Keratinocyte (primary cell): Measurements from ENCODE around the gene AMZ1. TPM values are rescaled to one million over a fixed set of nuclear protein-coding genes. Genes with fewer than 3 reads are reported as not detected.

Source experiments
- DNase-seq: peaks from one replicate; pipeline ENCODE4 v3.0.0-alpha.2; 2011; ENCODE audit warnings: low read depth, missing footprints, low spot score
- FAIRE-seq: peaks from 2 replicates; lab custom pipeline; 2011; peaks lifted over from hg19 to GRCh38; lab: Jason Lieb, UNC
- H2AFZ ChIP-seq: 2 replicates; pipeline ENCODE4 v1.6.0; 2012; ENCODE audit warnings: low read length, control low read depth, inconsistent platforms; ENCODE audit not compliant: control insufficient read depth
- H3K27ac ChIP-seq: 2 replicates; pipeline ENCODE4 v1.5.1; 2011; ENCODE audit warnings: low read length; ENCODE audit not compliant: control insufficient read depth, insufficient read depth
- H3K27me3 ChIP-seq: 3 replicates; pipeline ENCODE4 v1.6.0; 2011; ENCODE audit warnings: low read length; ENCODE audit not compliant: control insufficient read depth, insufficient read depth; ENCODE audit errors: extremely low read depth
- H3K36me3 ChIP-seq, 2 experiments: 2 replicates in 1 of 2; 3 replicates in 1 of 2; pipeline ENCODE4 v1.5.1; 2011; ENCODE audit warnings: low read length in 2 of 2, mild to moderate bottlenecking in 1 of 2; ENCODE audit not compliant: control insufficient read depth in 2 of 2, insufficient read depth in 2 of 2; ENCODE audit errors: extremely low read depth in 1 of 2
- H3K4me1 ChIP-seq: 3 replicates; pipeline ENCODE4 v1.5.1; 2011; ENCODE audit warnings: low read length; ENCODE audit not compliant: control insufficient read depth, insufficient read depth; ENCODE audit errors: extremely low read depth
- H3K4me2 ChIP-seq: 3 replicates; pipeline ENCODE4 v1.6.0; 2011; ENCODE audit warnings: low read depth, low read length; ENCODE audit not compliant: control insufficient read depth, insufficient read depth; ENCODE audit errors: extremely low read depth
- H3K4me3 ChIP-seq, 3 experiments: fragments of 200-600 bp in 1 of 3; sonication (generic) in 1 of 3; 2 replicates in 2 of 3; 3 replicates in 1 of 3; pipeline ENCODE4 v1.5.1; 2011 to 2016; ENCODE audit warnings: low read length in 3 of 3, mild to moderate bottlenecking in 3 of 3, control low read depth in 2 of 3, inconsistent platforms in 1 of 3, low read depth in 1 of 3, mixed read lengths in 1 of 3, mixed run types in 1 of 3, moderate library complexity in 1 of 3; ENCODE audit not compliant: control insufficient read depth in 2 of 3, insufficient read depth in 2 of 3; ENCODE audit errors: extremely low read depth in 1 of 3
- H3K79me2 ChIP-seq: 2 replicates; pipeline ENCODE4 v1.6.0; 2012; ENCODE audit warnings: low read length; ENCODE audit not compliant: control insufficient read depth, insufficient read depth
- H3K9ac ChIP-seq: 3 replicates; pipeline ENCODE4 v1.6.0; 2011; ENCODE audit warnings: low read length; ENCODE audit not compliant: control insufficient read depth, insufficient read depth; ENCODE audit errors: extremely low read depth
- H3K9me1 ChIP-seq: 3 replicates; pipeline ENCODE4 v1.6.0; 2011; ENCODE audit warnings: low read length; ENCODE audit not compliant: control insufficient read depth, insufficient read depth; ENCODE audit errors: extremely low read depth
- H3K9me3 ChIP-seq: 2 replicates; pipeline ENCODE4 v1.5.1; 2012; ENCODE audit warnings: low read depth, low read length; ENCODE audit not compliant: control insufficient read depth
- H4K20me1 ChIP-seq: 3 replicates; pipeline ENCODE4 v1.6.0; 2011; ENCODE audit warnings: low read length; ENCODE audit not compliant: control insufficient read depth, insufficient read depth; ENCODE audit errors: extremely low read depth
- EZH2 ChIP-seq: IDR thresholded peaks from one replicate; pipeline ENCODE4 v1.6.1; 2012; ENCODE audit warnings: inconsistent platforms, mild to moderate bottlenecking, low read length, moderate library complexity
- dilution Hi-C: fragments of 300-500 bp; cut with MboI; formaldehyde crosslinking; loops from one replicate; pipeline ENCODE4 v1.7.0; 2020; ENCODE audit warnings: low sequenced_read_pairs; ENCODE audit not compliant: extremely low pct_ligation_motif_present
- polyA plus RNA-seq, 5 experiments: library from polyadenylated mRNA; depleted of rRNA in 3 of 5; stranded (reverse) in 3 of 5; stranded (forward) in 1 of 5; unstranded in 1 of 5; fragments of >200 nt; gene quantifications; 1 replicate in 1 of 5; 2 replicates in 3 of 5; 3 replicates in 1 of 5; pipeline versions ENCODE4 v1.2.1 to v1.2.3, GENCODE V29; 2011 to 2012; ENCODE audit warnings: missing spikeins in 2 of 5, low read depth in 1 of 5, low replicate concordance in 1 of 5
- TF ChIP-seq, protein P1 (sequence below), 3 experiments: IDR thresholded peaks in 1 of 3; conservative IDR thresholded peaks in 1 of 3; optimal IDR thresholded peaks in 1 of 3; 2 replicates in 2 of 3; 3 replicates in 1 of 3; pipeline versions ENCODE3 to v1.5.1; 2011; ENCODE audit warnings: low read length in 3 of 3, mild to moderate bottlenecking in 3 of 3, moderate library complexity in 2 of 3, control low read depth in 1 of 3, inconsistent platforms in 1 of 3; ENCODE audit not compliant: insufficient read depth in 2 of 3; ENCODE audit errors: extremely low read depth in 1 of 3

Gene AMZ1
- polyA plus RNA-seq, 1 donor (not counting 4 experiments of a cell fraction or from before 2014, with no cell fraction given): 0.04 TPM

DNA sequence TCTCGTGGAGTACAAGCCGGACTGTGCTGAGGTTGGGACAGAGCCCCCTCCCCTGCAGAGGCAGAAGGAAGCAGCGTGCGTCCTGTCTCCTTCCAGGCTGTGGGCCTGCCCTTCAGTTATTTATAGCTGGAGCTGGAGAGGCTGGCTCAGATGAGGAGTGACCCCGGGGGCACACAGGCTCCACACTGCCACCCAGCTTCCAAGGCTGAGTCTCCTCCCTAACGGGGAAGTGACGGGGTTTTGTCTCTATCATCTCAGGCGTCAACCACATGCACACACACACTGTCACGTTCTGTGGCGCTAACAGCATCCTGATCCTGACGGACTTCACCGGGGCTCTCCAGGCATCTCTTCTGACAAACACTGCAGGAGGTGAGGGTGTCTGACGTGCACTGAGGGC lies 25.4 kb downstream of the AMZ1 start:
- no peak for FAIRE-seq
- Histone ChIP-seq H3K9me3 (no peaks in the 10 kb centered on the region), H3K27ac (no peak overlapping the region), H2AFZ (no peak overlapping the region), H3K4me3 (no peak overlapping the region), H4K20me1 (no peaks in the 10 kb centered on the region), H3K9me1 (no peaks in the 10 kb centered on the region), H3K9ac (no peak overlapping the region), H3K4me1 (no peaks in the 10 kb centered on the region), H3K27me3 (peaks cover 3% of the 10 kb centered on the region), H3K36me3 (peaks cover under 1 to 11% of the 10 kb centered on the region in 2 experiments), H3K4me2 (no peak overlapping the region), H3K79me2 (no peaks in the 10 kb centered on the region)
- dilution Hi-C loops: no loop called here
- TF ChIP-seq EZH2: no peak
- TF ChIP-seq, protein P1, sequence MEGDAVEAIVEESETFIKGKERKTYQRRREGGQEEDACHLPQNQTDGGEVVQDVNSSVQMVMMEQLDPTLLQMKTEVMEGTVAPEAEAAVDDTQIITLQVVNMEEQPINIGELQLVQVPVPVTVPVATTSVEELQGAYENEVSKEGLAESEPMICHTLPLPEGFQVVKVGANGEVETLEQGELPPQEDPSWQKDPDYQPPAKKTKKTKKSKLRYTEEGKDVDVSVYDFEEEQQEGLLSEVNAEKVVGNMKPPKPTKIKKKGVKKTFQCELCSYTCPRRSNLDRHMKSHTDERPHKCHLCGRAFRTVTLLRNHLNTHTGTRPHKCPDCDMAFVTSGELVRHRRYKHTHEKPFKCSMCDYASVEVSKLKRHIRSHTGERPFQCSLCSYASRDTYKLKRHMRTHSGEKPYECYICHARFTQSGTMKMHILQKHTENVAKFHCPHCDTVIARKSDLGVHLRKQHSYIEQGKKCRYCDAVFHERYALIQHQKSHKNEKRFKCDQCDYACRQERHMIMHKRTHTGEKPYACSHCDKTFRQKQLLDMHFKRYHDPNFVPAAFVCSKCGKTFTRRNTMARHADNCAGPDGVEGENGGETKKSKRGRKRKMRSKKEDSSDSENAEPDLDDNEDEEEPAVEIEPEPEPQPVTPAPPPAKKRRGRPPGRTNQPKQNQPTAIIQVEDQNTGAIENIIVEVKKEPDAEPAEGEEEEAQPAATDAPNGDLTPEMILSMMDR (optimal IDR thresholded peaks at IDR 0.05 in 1 of 3, IDR thresholded peaks at IDR 0.05 in 1 of 3, conservative IDR thresholded peaks at IDR 0.05 in 1 of 3; ENCODE audit: extremely low read depth in 1 of 3, insufficient read depth in 2 of 3, low read length in 3 of 3): no peak
- no peak for DNase-seq

DNA sequence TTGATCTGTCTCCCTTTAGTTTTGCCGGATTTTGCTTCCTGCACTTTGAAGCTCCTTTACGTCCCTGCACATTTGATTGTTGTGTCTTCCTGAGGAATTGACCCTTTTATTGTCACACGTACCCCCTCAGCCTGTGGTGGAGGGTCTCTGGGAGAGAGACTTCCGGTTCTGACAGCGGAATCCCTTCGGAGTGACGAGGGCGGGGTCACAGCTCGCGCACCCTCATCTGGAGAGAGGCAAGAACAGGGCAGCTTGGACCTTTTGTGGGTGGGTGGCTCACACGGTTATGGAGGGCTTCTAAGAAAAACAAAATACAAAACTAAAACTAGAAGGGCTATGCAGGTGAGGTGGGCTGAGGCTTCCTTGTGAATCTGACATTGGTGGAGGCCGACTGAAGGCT lies 26.0 kb downstream of the AMZ1 start:
- no peak for FAIRE-seq
- H3K4me3 ChIP-seq: no peak overlapping the region
- dilution Hi-C loops: no loop called here

More for the DNA sequence above, 26.0 kb downstream of the AMZ1 start:
- Histone ChIP-seq H3K36me3 (peaks cover 5 to 11% of the 10 kb centered on the region in 2 experiments), H3K27me3 (peaks cover 3% of the 10 kb centered on the region), H3K9me3 (no peaks in the 10 kb centered on the region), H3K4me1 (no peaks in the 10 kb centered on the region), H2AFZ (no peak overlapping the region), H3K4me2 (no peak overlapping the region), H4K20me1 (no peaks in the 10 kb centered on the region), H3K79me2 (no peaks in the 10 kb centered on the region), H3K9ac (no peak overlapping the region), H3K9me1 (no peaks in the 10 kb centered on the region), H3K27ac (no peak overlapping the region)
- TF ChIP-seq, protein P1 (optimal IDR thresholded peaks at IDR 0.05 in 1 of 3, IDR thresholded peaks at IDR 0.05 in 1 of 3, conservative IDR thresholded peaks at IDR 0.05 in 1 of 3; ENCODE audit: extremely low read depth in 1 of 3, insufficient read depth in 2 of 3, low read length in 3 of 3): no peak
- no peak for TF ChIP-seq EZH2
- DNase-seq: no peak
